Neural cell (in vitro differentiated cells): ENCODE results near the gene ZNF821. TPM values are rescaled to one million over a fixed set of nuclear protein-coding genes. Genes with fewer than 3 reads are reported as not detected.

Source experiments
- H2AFZ ChIP-seq: fragments of 200-600, 300-800 bp; sonication (generic), shearing (Covaris generic); 2 replicates; pipeline ENCODE4 v1.6.0; 2014; ENCODE audit warnings: low read depth, mild to moderate bottlenecking, antibody characterized with exemption, low read length, moderate library complexity
- H3F3A ChIP-seq: fragments of 200-600 bp; shearing (Covaris generic); 2 replicates; pipeline ENCODE4 v1.6.1; 2016; ENCODE audit warnings: mild to moderate bottlenecking, moderate library complexity, mixed read lengths, antibody characterized with exemption, low read length; ENCODE audit not compliant: insufficient read depth, poor library complexity, severe bottlenecking
- H3K27ac ChIP-seq: fragments of 200-600, 300-800 bp; sonication (generic), shearing (Covaris generic); 2 replicates; pipeline ENCODE4 v1.5.1; 2014; ENCODE audit warnings: mild to moderate bottlenecking, low read length, moderate library complexity
- H3K27me3 ChIP-seq: fragments of 300-800, 200-600 bp; sonication (generic), shearing (Covaris generic); 2 replicates; pipeline ENCODE4 v1.6.0; 2014; ENCODE audit warnings: mild to moderate bottlenecking, low read depth, low read length, moderate library complexity; ENCODE audit not compliant: insufficient read depth
- H3K36me3 ChIP-seq: fragments of 300-800, 200-600 bp; sonication (generic), shearing (Covaris generic); 2 replicates; pipeline ENCODE4 v1.5.1; 2014; ENCODE audit warnings: mild to moderate bottlenecking, antibody characterized with exemption, low read length, moderate library complexity; ENCODE audit not compliant: insufficient read depth
- H3K4me2 ChIP-seq: fragments of 300-800, 200-600 bp; sonication (generic), shearing (Covaris generic); 2 replicates; pipeline ENCODE4 v1.6.0; 2014; ENCODE audit warnings: mild to moderate bottlenecking, low read length
- H3K4me3 ChIP-seq: fragments of 300-800, 200-600 bp; sonication (generic), shearing (Covaris generic); 2 replicates; pipeline ENCODE4 v1.5.1; 2014; ENCODE audit warnings: mild to moderate bottlenecking, low read length, moderate library complexity
- H3K79me2 ChIP-seq: fragments of 200-600 bp; shearing (Covaris generic); replicated peaks from 2 replicates; pipeline ENCODE4 v1.6.0; 2014; ENCODE audit warnings: mild to moderate bottlenecking, low read length, moderate library complexity; ENCODE audit not compliant: insufficient read depth
- H3K9ac ChIP-seq: fragments of 300-800, 200-600 bp; sonication (generic), shearing (Covaris generic); 2 replicates; pipeline ENCODE4 v1.6.1; 2016; ENCODE audit warnings: mild to moderate bottlenecking, low read length, mixed read lengths
- H3K9me2 ChIP-seq: fragments of 200-600 bp; shearing (Covaris generic); 2 replicates; pipeline ENCODE4 v1.6.1; 2016; ENCODE audit warnings: mild to moderate bottlenecking, low read length, mixed read lengths; ENCODE audit not compliant: insufficient read depth
- H3K9me3 ChIP-seq: fragments of 200-600, 300-800 bp; sonication (generic), shearing (Covaris generic); 2 replicates; pipeline ENCODE4 v1.6.1; 2016; ENCODE audit warnings: mild to moderate bottlenecking, mixed run types, low read length, moderate library complexity, mixed read lengths
- H4K20me1 ChIP-seq: fragments of 200-600 bp; shearing (Covaris generic); 2 replicates; pipeline ENCODE4 v1.6.1; 2016; ENCODE audit warnings: mild to moderate bottlenecking, mixed run types; ENCODE audit not compliant: insufficient read depth
- CTCF ChIP-seq: fragments of 450-650 bp; IDR thresholded peaks from 2 replicates; pipeline ENCODE4 v1.5.1; 2014; ENCODE audit warnings: antibody characterized with exemption, mild to moderate bottlenecking, moderate library complexity; ENCODE audit not compliant: poor library complexity, severe bottlenecking
- EP300 ChIP-seq: fragments of 450-650 bp; conservative IDR thresholded peaks from 2 replicates; pipeline ENCODE4 v1.6.1; 2014; ENCODE audit warnings: antibody characterized with exemption, mild to moderate bottlenecking, moderate library complexity; ENCODE audit not compliant: poor library complexity, severe bottlenecking
- EZH2 ChIP-seq: fragments of 200-600, 300-800 bp; shearing (Covaris generic), sonication (generic); IDR thresholded peaks from 2 replicates; pipeline ENCODE4 v1.6.1; 2014; ENCODE audit warnings: antibody characterized with exemption, low read length, borderline replicate concordance, mild to moderate bottlenecking; ENCODE audit not compliant: insufficient read depth, poor library complexity, severe bottlenecking
- MXI1 ChIP-seq: fragments of 450-650 bp; conservative IDR thresholded peaks from 2 replicates; pipeline ENCODE4 v1.6.1; 2014; ENCODE audit warnings: antibody characterized with exemption, mild to moderate bottlenecking; ENCODE audit not compliant: poor library complexity, severe bottlenecking
- POLR2AphosphoS5 ChIP-seq: IDR thresholded peaks from 2 replicates; pipeline ENCODE4 v1.6.1; 2012
- RAD21 ChIP-seq: fragments of 450-650 bp; conservative IDR thresholded peaks from 2 replicates; pipeline ENCODE4 v1.6.1; 2014; ENCODE audit warnings: antibody characterized with exemption, mild to moderate bottlenecking, moderate library complexity
- REST ChIP-seq: IDR thresholded peaks from 2 replicates; pipeline ENCODE4 v1.6.1; 2012; ENCODE audit warnings: borderline replicate concordance
- SMC3 ChIP-seq: fragments of 450-650 bp; conservative IDR thresholded peaks from 2 replicates; pipeline ENCODE4 v1.6.1; 2014; ENCODE audit warnings: antibody characterized with exemption, mild to moderate bottlenecking, moderate library complexity; ENCODE audit not compliant: poor library complexity
- TAF1 ChIP-seq: IDR thresholded peaks from 2 replicates; pipeline ENCODE4 v1.6.1; 2012; ENCODE audit warnings: low read depth
- polyA plus RNA-seq: library from polyadenylated mRNA; depleted of rRNA; stranded (reverse); fragments of >200 nt; gene quantifications from 2 replicates; pipeline ENCODE4 v1.2.3, GENCODE V29; 2014

The ZNF821 gene
- polyA plus RNA-seq, 1 donor from 2014 or later, result 128 TPM

GRCh38 chr16:71859762-71860521, 24.0 kb downstream of the ZNF821 start:
- TF ChIP-seq EZH2, result no peak
- no peak for TF ChIP-seq TAF1
- no peak for TF ChIP-seq RAD21
- TF ChIP-seq REST, result no peak
- no peak for TF ChIP-seq MXI1
- TF ChIP-seq EP300, result no peak
- no peak for TF ChIP-seq POLR2AphosphoS5
- no peak overlapping the region for H3K4me2 ChIP-seq
- H3K27me3 ChIP-seq, result no peaks in the 10 kb centered on the region
- H3K9ac ChIP-seq, result no peak overlapping the region
- no peak overlapping the region for H2AFZ ChIP-seq
- H3K27ac ChIP-seq, result no peak overlapping the region
- no peaks in the 10 kb centered on the region for H3K36me3 ChIP-seq
- no peaks in the 10 kb centered on the region for H3K9me3 ChIP-seq
- no peaks in the 10 kb centered on the region for H3K79me2 ChIP-seq
- H3K9me2 ChIP-seq, result no peaks in the 10 kb centered on the region
- no peaks in the 10 kb centered on the region for H3F3A ChIP-seq
- no peak overlapping the region for H3K4me3 ChIP-seq
- H4K20me1 ChIP-seq, result no peaks in the 10 kb centered on the region

GRCh38 chr16:71855937-71856662, 27.9 kb downstream of the ZNF821 start:
- Histone ChIP-seq H2AFZ (no peak overlapping the region), H3K79me2 (no peaks in the 10 kb centered on the region), H4K20me1 (no peaks in the 10 kb centered on the region), H3K4me3 (no peak overlapping the region), H3K9me3 (no peaks in the 10 kb centered on the region), H3K36me3 (no peaks in the 10 kb centered on the region), H3F3A (no peaks in the 10 kb centered on the region), H3K4me2 (no peak overlapping the region), H3K9me2 (no peaks in the 10 kb centered on the region), H3K9ac (no peak overlapping the region), H3K27ac (no peak overlapping the region), H3K27me3 (no peaks in the 10 kb centered on the region)
- TF ChIP-seq SMC3 (no peak), TAF1 (no peak), EP300 (no peak), MXI1 (no peak), RAD21 (no peak), REST (no peak), CTCF (no peak), POLR2AphosphoS5 (no peak)
